Colon (tissue), 2 donors: ENCODE results near the gene CADM4.

Experiments
- FAIRE-seq: peaks from 2 replicates; lab custom pipeline; 2012; peaks lifted over from hg19 to GRCh38; lab: Jason Lieb, UNC
- donor health status: control.
- donor health status: control.

The CADM4 gene

DNA sequence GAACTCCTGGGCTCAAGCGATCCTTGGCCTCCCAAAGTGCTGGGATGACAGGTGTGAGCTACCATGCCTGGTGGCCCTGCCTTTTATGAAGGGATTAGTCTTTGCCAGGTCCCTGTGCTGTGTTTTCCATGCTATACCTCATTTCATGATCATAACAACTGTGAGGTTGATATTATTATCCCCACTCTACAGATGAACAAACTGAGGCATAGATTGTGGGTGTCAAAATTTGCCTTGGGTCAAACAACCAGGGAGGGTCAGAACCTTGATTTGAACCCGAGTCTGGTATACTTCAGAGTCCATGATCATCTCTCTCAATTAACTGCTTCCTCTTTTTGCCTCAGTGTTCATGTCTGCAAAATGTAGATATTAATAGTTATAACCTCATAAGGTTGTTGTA, 57.2 kb downstream of the CADM4 start:
- FAIRE-seq = no peak

DNA sequence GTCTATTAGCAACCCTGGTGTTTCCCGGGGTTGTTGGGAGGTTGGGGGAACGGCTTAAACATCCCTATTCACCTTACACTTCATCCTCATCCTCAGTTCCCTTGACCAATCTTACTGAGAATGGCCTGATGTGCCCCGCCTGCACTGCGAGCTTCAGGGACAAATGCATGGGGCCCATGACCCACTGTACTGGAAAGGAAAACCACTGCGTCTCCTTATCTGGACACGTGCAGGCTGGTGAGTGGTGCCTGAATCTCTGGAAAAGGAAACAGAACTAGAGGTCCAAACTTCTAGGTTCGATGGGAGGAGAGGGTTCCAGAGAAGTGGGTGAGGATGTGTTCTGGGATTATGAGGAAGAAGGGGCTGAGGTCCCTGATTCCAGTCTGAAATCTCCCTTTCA, 58.2 kb downstream of the CADM4 start:
- no peak for FAIRE-seq

DNA sequence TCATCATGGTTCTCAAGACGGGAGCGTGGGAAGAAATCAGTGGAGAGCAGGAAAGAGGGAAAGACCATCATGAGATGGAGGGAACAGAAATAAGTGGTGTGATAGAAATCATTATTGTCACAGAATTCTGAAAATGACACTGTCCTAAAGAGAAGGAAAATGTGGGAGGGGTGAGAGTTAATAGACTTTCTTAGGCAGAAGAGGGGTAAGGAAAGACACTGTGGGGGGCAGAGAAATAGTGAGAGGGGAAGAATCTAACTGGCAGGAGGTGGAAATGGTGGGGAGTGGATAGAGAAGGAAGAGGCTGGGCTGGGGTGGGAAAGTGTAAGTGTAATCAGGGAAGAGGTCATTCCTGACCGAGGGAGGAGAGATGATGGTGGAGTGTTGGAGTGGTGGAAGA, 60.9 kb downstream of the CADM4 start:
- FAIRE-seq = no peak

DNA sequence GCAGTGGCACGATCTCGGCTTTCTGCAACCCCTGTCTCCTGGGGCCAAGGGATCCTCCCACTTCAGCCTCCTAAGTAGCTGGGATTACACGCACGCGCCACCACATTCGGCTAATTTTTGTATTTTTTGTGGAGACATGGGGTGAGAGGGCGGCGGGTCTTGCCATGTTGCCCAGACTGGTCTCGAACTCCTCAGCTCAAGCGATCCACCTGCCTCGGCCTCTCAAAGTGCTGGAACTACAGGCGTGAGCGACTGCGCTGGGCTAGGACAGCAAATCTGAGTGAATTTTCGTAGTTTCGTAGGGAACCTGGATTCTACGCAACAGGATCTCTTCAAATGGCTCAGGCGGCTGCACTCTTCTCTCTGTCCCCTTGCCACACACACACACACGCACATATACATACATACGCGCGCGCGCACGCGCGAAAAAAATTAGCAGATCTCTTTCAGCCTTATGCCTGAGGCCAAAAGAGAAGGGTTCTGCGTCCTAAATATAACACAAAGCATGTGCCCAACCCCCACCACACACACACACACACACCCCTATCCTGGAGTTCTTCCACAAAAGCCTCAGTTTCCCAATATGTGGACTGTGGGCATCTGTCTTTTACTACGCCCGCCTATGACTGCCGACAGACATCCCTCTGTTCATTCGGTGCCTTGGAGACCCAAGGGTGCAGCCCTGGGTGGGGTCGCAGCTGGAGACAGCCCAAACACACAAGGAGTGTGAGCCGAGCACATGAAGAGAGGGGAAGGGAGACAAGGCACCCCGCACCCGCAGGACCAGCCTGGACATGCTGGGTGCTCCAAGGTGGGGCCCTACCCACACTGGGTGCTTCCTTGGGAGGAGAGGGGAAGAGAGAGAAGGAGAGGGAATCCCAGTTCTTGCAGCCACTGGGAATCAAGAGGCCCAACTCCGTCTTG, 63.4 kb downstream of the CADM4 start:
- no peak for FAIRE-seq

DNA sequence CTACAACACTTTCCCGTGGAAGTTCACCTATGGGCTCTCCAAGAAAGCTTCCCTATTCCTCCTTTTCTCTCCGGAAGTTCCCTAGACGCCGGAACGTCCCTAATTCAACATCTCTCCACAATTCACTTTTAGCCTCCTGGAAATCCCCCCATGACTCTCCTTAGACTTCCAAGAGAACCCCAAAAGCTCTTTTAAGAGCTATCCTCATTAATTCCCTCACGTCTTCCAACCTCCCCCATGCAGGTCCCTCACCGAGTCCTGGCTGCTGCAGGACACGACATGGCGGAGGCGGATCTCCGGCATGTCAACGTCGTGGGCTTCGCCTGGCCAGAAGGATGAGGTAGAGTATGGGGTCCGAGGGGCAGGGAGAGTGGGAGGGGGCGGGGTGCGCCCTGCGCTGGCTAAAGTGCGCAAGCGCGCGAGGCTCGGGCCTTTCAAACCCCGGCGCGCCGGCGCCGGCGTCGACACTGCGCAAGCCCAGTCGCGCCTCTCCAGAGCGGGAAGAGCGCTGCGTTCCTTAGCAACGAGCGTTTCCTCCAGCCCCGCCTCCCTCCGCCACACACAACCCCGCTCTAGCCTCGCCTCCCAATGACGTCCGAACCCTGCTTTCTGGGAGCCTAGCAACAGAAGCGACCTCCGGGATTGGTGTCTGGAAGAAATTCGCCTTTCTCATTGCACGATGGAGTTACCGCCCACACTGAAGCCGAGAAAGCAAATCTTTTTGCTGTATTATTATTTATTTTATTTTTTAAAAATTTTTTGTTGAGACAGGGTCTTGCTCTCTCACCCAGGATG, 64.3 kb downstream of the CADM4 start, which contains the start of the genes PINLYP and XRCC1:
Gene PINLYP (plus strand): TSS at position 646 of the 795 bp plus-strand sequence. CDS start 1,391 bp downstream, outside the sequence.
Gene XRCC1 (minus strand): TSS at position 372 of the 795 bp plus-strand sequence. CDS start 69 bp downstream, at position 303.
- peak; percentile 88 for FAIRE-seq

DNA sequence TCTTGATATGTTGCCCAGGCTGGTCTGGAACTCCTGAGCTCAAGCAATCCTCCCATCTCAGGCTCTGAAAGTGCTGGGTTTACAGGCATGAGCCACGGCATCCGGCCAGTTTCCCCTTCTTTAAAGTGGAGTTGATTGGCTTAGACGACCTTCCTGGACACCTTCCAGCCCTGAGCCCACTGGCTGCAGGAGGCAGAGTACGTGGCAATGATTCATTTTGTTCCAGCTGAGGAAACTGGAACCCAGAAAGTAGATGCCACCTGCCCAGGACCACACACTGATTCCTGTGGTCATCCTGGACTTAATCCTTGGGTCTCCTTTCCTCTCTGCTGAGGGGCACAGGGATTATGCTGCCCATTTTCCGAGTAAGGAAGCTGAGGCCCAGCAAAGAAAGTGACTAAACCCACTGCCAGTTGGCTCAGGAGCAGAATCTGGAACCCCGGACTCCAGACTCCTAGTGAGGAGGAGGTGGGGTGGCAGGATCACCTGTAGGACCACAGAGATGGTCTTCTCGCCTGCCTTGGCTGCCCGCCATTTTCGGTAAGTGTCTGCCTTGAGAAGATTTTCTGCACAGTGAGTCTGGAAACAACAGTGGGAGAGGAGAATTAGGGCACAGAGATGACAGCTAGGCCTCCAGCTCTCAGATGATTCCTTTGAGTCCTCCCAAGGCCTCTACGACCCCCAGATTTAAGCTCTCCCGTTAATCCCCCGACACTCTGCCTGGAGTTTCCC, 65.1 kb downstream of the CADM4 start:
- no peak for FAIRE-seq
